Measurements from ENCODE around the gene CACNA1C. TPM values are rescaled to one million over a fixed set of nuclear protein-coding genes. Genes with fewer than 3 reads are reported as not detected.

The CACNA1C gene
- total RNA-seq, 4 donors from 2014 or later = 2.0 to 4.2 (median 2.5) TPM

DNA sequence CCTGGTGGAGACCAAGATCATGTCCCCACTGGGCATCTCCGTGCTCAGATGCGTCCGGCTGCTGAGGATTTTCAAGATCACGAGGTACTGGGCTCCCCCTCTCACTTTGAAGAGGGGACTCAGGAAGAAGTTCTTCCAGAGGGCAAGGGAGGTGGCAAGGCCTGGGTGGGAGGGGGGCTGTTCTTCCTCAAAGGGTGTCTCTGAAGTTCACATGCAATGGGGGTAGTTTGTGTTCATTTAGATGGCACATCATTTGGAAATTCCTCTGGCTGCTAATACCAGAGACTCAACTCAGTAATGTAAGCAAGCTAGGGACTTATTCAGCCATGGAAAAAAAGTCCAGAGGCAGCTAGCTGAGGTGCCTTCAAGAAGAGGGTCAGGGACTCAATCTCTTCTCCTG lies 514.9 kb downstream of the CACNA1C start:
- H3K4me1 ChIP-seq = no peaks in the 10 kb centered on the region
- H3K4me3 ChIP-seq (replicated peaks in 1 of 3) = no peak overlapping the region
- no peaks in the 10 kb centered on the region for H3K27me3 ChIP-seq
- H3K9me3 ChIP-seq = no peaks in the 10 kb centered on the region
- H3K36me3 ChIP-seq = no peaks in the 10 kb centered on the region
- no peak for TF ChIP-seq POLR2A (IDR thresholded peaks at IDR 0.05)
- TF ChIP-seq, protein P1, sequence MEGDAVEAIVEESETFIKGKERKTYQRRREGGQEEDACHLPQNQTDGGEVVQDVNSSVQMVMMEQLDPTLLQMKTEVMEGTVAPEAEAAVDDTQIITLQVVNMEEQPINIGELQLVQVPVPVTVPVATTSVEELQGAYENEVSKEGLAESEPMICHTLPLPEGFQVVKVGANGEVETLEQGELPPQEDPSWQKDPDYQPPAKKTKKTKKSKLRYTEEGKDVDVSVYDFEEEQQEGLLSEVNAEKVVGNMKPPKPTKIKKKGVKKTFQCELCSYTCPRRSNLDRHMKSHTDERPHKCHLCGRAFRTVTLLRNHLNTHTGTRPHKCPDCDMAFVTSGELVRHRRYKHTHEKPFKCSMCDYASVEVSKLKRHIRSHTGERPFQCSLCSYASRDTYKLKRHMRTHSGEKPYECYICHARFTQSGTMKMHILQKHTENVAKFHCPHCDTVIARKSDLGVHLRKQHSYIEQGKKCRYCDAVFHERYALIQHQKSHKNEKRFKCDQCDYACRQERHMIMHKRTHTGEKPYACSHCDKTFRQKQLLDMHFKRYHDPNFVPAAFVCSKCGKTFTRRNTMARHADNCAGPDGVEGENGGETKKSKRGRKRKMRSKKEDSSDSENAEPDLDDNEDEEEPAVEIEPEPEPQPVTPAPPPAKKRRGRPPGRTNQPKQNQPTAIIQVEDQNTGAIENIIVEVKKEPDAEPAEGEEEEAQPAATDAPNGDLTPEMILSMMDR (IDR thresholded peaks at IDR 0.05) = no peak
- intact Hi-C loops (cut with DNase I) = no loop called here
- WGBS, 2 donors = 87 to 98% methylated on average over 4 of the region's 4 CpGs
- H3K27ac ChIP-seq = no peak overlapping the region
- DNase-seq = no peak

- Histone ChIP-seq H3K4me1 (no peaks in the 10 kb centered on the region), H3K4me3 (replicated peaks in 1 of 3) (no peak overlapping the region), H3K27me3 (no peaks in the 10 kb centered on the region), H3K9me3 (no peaks in the 10 kb centered on the region), H3K36me3 (no peaks in the 10 kb centered on the region), H3K27ac (no peak overlapping the region)
- intact Hi-C loops (cut with DNase I) = no loop called here
- 89% methylated on average over 7 of the region's 7 CpGs for WGBS, 2 donors
- TF ChIP-seq, protein P1 (IDR thresholded peaks at IDR 0.05) = no peak
- no peak for TF ChIP-seq POLR2A (IDR thresholded peaks at IDR 0.05)
- no peak for DNase-seq
Measured at GRCh38 chr12:2570562-2570961, 517.8 kb downstream of the CACNA1C start.

GRCh38 chr12:2574355-2574935 lies 521.7 kb downstream of the CACNA1C start:
- WGBS, 2 donors = 94 to 95% methylated on average over 4 of the region's 4 CpGs
- no peaks in the 10 kb centered on the region for H3K27me3 ChIP-seq
- H3K27ac ChIP-seq = no peak overlapping the region
- DNase-seq = no peak
- H3K36me3 ChIP-seq = no peaks in the 10 kb centered on the region
- intact Hi-C loops (cut with DNase I) = no loop called here
- no peaks in the 10 kb centered on the region for H3K9me3 ChIP-seq
- TF ChIP-seq, protein P1 (IDR thresholded peaks at IDR 0.05) = no peak
- TF ChIP-seq POLR2A (IDR thresholded peaks at IDR 0.05) = no peak
- no peak overlapping the region for H3K4me3 ChIP-seq (replicated peaks in 1 of 3)
- no peaks in the 10 kb centered on the region for H3K4me1 ChIP-seq

DNA sequence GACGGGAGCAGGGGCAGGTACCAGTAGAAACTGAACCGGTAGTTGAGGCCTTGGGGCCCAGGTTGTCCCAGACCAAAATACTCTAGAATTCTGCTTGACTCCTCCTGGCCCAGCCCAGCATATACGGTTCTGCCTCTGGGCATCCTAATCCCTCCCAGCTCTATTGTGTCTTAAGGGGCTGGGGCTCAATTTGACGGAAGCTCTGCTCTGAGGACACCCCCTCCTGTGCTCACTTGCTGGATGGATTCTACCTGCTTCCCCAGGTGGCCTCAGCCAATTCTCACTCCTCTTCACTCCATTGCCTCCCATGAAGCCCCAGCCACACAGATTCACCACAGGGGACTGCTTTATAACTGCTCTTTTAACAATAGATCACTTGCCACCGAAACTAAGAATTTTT lies 522.5 kb downstream of the CACNA1C start:
- WGBS, 2 donors = 78 to 94% methylated on average over 5 of the region's 5 CpGs
- Histone ChIP-seq H3K27me3 (no peaks in the 10 kb centered on the region), H3K4me3 (replicated peaks in 1 of 3) (no peak overlapping the region), H3K9me3 (no peaks in the 10 kb centered on the region), H3K36me3 (no peaks in the 10 kb centered on the region), H3K27ac (no peak overlapping the region), H3K4me1 (peaks cover under 1 to 4% of the 10 kb centered on the region in 2 donors)
- intact Hi-C loops (cut with DNase I) = no loop called here
- no peak for TF ChIP-seq POLR2A (IDR thresholded peaks at IDR 0.05)
- TF ChIP-seq, protein P1 (IDR thresholded peaks at IDR 0.05) = no peak
- no peak for DNase-seq

GRCh38 chr12:2578211-2578610 lies 525.4 kb downstream of the CACNA1C start:
- Histone ChIP-seq H3K4me3 (replicated peaks in 1 of 3) (no peak overlapping the region), H3K27ac (no peak overlapping the region), H3K27me3 (no peaks in the 10 kb centered on the region), H3K9me3 (no peaks in the 10 kb centered on the region), H3K4me1 (peaks cover 14 to 21% of the 10 kb centered on the region in 2 donors), H3K36me3 (no peaks in the 10 kb centered on the region)
- WGBS, 2 donors = 93 to 98% methylated on average over 9 of the region's 9 CpGs
- intact Hi-C loops (cut with DNase I) = no loop called here
- TF ChIP-seq, protein P1 (IDR thresholded peaks at IDR 0.05) = no peak
- TF ChIP-seq POLR2A (IDR thresholded peaks at IDR 0.05) = no peak
- no peak for DNase-seq
